GM19043 (cell line): Measurements from ENCODE around the gene CMSS1.
A peak's percentile ranks its signal among the peaks of the same experiment; 100 is the strongest.

Experiments
- ATAC-seq: cut with Tn5 transposase; IDR thresholded peaks from one replicate; pipeline ENCODE4 v1.9.1; 2021; ENCODE audit warnings: low read depth; ENCODE audit not compliant: unreplicated experiment

The CMSS1 gene

DNA sequence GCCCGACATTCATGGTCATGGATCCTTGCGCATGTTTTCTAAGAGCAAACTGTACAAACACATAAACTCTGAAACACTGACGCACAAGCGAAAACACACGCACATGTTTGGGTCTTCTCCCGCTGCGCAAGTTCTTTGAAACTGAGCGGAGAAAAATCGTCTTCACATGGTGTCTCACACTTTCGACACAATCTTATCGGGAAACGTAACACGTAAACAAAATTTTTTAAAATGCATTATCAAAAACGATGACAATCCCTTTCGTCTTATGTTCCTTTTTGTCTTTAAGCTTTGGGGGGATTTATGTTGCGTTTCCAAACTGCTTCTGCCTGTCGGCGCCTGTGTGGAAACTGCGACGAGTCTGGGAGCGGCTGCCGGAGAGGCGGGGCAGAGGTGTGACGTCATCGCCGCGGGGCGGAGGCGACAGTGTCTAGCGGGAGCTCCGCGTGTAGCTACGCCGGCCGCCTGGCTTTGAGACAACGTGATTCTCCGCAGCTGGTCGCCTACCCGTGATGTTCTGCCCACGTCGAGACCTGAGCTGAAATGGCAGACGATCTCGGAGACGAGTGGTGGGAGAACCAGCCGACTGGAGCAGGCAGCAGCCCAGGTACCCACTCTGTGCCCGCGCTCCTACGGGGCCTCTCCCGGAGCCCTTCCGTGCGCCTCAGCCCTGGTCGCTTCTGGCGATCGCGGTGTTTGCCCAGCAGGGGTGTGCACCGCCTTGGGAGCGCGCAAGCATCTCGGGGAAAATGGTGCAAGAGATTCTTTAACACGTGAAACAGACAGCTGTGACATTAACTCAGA lies at the start of gene CMSS1:
CMSS1 (plus strand) TSS at position 426 of the 804 bp plus-strand sequence.
- ATAC-seq, result peak; percentile 96

GRCh38 chr3:99768126-99768525 lies 49.5 kb upstream of the CMSS1 start:
- ATAC-seq, result no peak

DNA sequence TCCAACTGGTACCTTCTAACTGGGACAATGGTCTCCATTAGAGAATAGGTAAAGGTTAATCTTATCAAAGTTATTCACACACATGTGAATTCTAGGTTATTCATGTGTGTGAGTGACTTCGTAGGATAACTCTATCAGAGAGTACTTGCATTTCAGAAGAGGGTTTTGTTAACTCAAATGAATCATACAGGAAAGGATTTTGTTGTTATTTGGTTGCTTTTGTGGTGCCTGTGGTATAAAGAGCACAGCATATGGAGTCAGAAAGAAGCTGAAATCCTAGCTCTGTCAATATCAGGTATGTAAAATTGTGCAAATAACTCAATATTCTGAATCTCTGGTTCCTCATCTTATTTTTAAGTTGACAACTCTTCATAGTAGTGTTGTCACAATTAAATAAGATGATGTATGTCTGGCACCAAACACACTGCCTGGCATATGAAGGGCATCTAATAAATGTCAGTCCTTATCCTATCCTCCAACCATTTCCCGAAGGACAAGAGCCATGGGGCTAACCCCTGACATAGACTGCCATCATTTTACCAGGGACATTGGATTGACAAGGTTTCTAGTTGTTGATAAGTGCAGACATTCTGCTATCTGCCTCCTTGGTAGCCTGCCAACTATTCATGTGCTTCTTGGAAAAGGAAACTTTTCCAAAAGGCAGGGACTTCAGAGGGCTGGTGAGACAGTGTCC lies 48.7 kb upstream of the CMSS1 start:
- no peak for ATAC-seq

GRCh38 chr3:99772171-99772570 lies 45.5 kb upstream of the CMSS1 start:
- no peak for ATAC-seq

DNA sequence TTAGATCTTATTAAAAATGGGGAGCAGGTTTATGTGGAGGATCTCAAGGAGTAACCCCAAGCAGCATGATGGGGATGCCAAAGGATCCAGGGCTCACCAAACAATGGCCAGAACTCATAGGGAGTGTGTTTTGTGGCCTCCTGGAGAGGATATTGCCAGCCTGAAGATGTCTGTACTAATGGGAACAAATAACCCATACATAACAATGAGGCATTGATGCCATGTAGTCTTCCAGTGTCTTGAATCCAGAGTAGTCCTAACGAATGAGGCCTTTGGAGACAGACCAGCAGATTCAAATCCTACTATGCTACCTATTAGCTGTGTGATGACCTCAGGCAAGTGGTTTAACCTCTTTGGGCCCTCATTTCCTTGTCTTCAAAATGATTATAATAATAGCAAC lies 45.0 kb upstream of the CMSS1 start:
- no peak for ATAC-seq

- peak; percentile 89 for ATAC-seq
These were observed 43.2 kb upstream of the CMSS1 start for GRCh38 chr3:99774467-99774866.

- ATAC-seq, result no peak
These were observed 41.0 kb upstream of the CMSS1 start for GRCh38 chr3:99776516-99777209.

GRCh38 chr3:99777210-99777549 lies 40.5 kb upstream of the CMSS1 start:
- ATAC-seq, result no peak

DNA sequence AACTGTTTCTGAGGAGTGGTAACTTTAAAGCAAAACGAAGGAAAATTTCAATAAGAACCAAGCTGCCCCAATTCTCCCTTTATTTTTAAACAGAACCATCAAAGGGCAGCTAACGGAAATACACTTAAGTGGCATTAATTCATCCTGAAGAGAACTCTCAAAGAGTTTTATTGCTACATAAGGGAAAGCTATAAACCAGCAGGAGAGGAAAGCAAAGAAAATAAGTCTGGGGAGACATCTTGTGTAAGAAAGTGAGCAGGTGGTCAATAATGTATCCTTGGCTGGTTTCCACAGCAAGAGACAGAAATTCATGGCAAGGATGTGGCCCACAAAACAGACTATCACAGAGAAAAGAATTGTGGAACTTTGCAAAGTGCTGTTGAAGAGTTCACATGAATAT lies 40.0 kb upstream of the CMSS1 start:
- ATAC-seq, result no peak

DNA sequence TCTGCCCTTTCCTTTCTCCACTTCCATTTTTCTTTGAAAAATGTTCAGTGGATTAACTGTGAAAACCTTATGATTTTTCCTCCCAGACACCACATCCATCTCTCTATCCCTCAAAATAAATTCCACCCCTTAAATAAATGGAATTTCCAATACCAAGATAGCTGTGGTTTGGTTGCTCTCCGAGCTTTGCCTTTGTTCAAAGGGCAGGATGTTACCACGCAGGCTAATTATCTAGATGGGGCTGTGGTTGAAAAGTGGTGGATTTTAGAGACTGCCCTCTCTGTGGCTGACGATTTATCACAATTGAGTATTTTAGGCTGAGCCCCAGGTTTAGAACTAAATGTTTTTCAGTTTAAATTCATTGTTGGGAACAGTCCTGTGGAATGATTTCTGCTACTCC lies 36.9 kb upstream of the CMSS1 start:
- no peak for ATAC-seq

- no peak for ATAC-seq
These were observed 35.9 kb upstream of the CMSS1 start for GRCh38 chr3:99781761-99782160.

DNA sequence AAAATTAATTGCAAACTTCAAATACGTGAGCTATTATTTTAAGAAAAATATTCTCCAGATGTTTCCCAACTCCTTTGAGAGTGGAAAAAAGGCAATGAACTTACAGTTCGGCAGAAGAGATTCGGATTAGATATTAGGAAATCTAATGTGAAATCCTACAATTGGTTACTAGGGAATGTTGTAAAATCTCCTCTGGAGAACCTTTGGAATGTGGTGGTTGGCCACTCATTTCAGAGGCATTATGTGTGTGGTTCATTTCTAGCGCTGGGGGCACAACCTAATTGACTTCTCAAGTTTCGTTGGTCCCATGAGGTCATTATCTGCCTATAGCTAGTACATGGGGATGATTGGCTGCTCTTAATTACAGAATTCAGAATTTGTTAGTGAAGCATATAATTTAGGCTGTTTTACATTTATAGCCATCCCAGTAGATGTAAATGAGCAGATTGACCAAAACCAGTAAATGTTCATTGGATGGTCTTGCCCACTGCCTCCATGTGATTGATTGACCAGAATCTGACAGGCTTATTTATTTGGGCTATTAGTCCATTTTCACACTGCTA lies 34.6 kb upstream of the CMSS1 start:
- ATAC-seq, result no peak

GRCh38 chr3:99789011-99789721 lies 28.5 kb upstream of the CMSS1 start:
- peak; percentile 92 for ATAC-seq

- no peak for ATAC-seq
These were observed 23.2 kb upstream of the CMSS1 start for GRCh38 chr3:99794485-99794884.

DNA sequence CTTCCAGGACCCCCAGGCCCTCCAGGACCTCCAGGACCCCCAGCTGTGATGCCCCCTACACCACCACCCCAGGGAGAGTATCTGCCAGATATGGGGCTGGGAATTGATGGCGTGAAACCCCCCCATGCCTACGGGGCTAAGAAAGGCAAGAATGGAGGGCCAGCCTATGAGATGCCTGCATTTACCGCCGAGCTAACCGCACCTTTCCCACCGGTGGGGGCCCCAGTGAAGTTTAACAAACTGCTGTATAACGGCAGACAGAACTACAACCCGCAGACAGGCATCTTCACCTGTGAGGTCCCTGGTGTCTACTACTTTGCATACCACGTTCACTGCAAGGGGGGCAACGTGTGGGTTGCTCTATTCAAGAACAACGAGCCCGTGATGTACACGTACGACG lies 22.1 kb upstream of the CMSS1 start:
- no peak for ATAC-seq

DNA sequence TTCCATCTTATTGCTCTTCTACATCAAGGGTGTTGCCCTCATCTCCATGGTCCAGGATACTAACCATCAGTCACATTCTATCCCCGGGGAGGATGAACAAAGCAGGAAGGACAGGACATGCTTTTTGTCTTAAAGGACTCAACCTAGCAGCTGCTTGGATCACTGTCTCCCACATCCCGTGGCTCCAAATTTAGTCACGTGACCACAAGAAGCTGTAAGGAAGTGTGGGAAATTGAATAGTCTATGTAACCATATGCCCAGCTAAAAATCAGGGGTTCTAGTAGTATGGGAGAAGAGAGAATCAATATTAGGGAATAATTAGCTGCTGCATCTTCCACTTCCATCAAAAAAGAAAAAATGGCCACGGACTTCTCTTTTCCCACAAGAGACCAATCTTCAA lies 18.2 kb upstream of the CMSS1 start:
- no peak for ATAC-seq

- no peak for ATAC-seq
These were observed 14.4 kb upstream of the CMSS1 start for GRCh38 chr3:99803297-99803696.

DNA sequence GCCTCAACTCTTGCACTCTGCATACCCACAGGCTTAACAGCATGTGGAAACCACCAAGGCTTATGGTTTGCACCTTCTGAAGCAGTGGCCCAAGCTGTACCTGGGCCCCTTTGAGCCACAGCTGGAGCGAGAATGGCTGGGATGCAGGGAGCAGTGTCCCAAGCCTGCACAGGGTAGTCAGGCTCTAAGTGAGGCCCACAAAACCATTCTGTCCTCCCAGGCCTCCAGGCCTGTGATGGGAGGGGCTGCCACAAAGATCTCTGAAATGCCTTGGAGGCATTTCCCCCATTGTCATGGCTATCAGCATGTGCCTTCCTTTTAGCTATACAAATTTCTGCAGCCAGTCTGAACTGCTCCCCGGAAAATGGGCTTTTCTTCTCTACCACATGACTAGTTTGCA lies 12.5 kb upstream of the CMSS1 start:
- ATAC-seq, result no peak

GRCh38 chr3:99808163-99808794 lies 9.4 kb upstream of the CMSS1 start:
- ATAC-seq, result no peak

- no peak for ATAC-seq
These were observed 8.1 kb upstream of the CMSS1 start for GRCh38 chr3:99809565-99809964.
